HPDE6-E6E7 (cell line): Measurements from ENCODE around the gene ZNF747.

ENCODE experiments used
- DNase-seq: peaks from one replicate; pipeline ENCODE4 v3.0.0; 2011; ENCODE audit warnings: missing footprints; ENCODE audit errors: extremely low spot score

Gene ZNF747

GRCh38 chr16:30534368-30535105 lies at the start of gene ZNF747:
TSS of gene ZNF747 (minus strand) at chr16:30534858. CDS start at chr16:30534679, 179 bp downstream.
- peak; percentile 78 for DNase-seq

DNA sequence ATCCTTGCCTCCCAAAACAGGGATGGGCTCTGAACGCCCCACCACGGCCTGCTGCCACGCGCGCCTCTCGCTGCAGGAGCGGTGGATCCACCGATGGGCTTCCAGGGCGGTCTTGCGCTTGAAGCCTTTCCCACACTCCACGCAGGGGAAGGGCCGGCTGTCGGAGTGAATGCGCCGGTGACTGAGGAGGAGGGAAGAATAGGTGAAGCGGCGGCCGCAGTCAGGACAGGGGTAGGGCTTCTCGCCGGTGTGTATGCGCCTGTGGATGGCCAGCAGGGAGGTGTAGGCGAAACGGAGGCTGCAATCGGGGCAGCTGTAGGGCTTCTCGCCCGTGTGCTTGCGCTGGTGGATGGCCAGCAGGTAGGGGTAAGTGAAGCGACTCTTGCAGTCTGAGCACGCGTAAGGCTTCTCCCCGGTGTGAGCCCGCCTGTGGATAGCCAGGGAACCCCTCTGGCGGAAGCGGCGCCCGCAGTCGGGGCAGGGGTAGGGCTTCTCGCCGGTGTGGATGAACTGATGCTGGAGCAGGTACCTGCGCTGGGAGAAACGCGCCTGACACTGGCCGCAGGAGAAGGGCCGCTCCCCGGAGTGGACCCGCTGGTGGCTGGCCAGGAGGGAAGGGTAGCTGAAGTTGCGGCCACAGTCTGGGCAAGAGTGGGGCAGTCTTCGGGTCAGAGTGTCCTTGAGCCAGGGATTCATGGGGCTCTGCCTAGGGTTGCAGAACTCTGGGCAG lies 48.1 kb upstream of the ZNF747 start:
- DNase-seq = no peak

- no peak for DNase-seq
Observed at GRCh38 chr16:30581457-30581856, 46.8 kb upstream of the ZNF747 start.

GRCh38 chr16:30574678-30575077 lies 40.0 kb upstream of the ZNF747 start:
- DNase-seq = no peak

- DNase-seq = peak; percentile 91
Observed at GRCh38 chr16:30571445-30572322, 37.0 kb upstream of the ZNF747 start, which contains the start of gene ZNF688. TSS of gene ZNF688 (minus strand) at chr16:30571714. CDS start at chr16:30571629, 85 bp downstream.

DNA sequence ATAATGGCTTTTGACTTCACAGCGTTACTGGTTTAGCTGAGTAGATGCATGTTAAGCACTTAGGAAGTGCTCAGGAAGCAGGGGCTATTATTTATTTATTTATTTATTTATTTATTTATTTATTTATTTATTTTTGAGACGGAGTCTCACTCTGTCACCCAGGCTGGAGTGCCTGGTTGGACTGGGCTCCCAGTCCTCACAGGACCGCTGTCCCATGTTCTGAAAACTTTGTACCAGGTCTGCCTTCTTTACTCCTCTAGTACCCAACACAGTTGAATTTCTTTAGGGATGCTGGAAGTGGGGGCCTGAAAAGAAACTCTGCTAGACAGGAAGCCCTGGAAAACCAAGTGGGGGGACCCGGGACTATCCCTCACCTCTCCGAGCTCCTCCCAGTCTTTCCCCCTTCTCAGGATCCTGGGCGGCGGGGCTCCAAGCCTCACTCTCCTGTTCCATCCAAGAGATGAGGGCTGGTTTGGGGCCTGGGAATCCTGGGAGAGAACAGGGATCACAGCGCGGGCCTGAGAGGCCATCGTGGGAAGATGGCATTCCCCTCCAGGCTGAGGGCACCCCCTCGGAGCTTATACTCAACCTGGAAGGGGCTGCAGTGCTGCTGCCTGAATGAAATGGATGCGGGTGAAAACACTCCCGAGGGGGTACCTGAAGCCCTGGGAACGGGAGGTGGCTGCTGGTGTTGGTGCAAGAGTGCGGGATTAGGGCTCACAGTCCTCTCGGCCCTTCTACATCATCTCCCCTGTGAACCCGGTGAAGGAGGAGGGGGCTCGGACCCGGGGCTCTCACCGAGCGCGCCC lies 36.2 kb upstream of the ZNF747 start:
- no peak for DNase-seq

- no peak for DNase-seq
Observed at GRCh38 chr16:30569746-30570635, 35.3 kb upstream of the ZNF747 start.

- DNase-seq = no peak
Observed at GRCh38 chr16:30569281-30569680, 34.6 kb upstream of the ZNF747 start.

GRCh38 chr16:30567991-30568638 lies 33.5 kb upstream of the ZNF747 start:
- DNase-seq = peak; percentile 77

GRCh38 chr16:30567160-30567990 lies 32.7 kb upstream of the ZNF747 start:
- no peak for DNase-seq

DNA sequence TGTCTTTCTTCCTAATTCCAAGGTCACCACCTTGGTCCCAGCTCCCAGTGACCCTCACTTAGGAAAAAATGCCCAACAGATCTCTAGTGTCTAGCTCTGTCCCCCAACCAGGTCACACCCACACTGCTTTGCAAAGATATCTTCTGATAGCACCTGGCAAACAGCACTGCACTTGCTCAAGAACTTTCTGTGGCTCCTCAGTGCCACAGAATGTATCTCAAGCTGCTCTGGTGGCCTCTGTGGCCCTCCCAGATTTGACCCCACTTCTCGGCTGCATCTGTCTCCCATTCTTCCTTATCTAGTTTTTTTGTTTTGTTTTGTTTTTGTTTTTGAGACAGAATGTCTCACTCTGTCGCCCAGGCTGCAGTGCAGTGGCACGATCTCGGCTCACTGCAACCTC lies 31.9 kb upstream of the ZNF747 start:
- no peak for DNase-seq

DNA sequence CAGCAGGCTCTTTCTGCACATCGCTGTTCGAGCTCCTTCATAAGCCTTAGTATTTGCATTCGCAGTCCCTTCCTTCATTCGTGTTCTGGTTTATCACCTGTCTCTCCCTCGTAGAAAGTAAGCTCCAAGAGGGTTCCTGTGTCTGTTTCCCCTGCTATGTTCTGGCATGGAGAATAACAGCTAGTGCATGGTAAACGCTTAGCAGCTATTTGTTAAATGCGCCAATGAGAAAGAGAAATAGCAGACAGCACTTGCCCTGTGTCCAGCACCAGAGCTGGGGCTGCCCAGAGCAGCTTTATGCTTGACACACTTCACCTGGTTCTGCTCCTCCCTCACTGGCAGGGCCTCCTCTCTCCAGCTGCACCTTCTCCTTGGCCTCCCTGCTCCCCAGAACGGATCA lies 31.3 kb upstream of the ZNF747 start:
- DNase-seq = no peak

DNA sequence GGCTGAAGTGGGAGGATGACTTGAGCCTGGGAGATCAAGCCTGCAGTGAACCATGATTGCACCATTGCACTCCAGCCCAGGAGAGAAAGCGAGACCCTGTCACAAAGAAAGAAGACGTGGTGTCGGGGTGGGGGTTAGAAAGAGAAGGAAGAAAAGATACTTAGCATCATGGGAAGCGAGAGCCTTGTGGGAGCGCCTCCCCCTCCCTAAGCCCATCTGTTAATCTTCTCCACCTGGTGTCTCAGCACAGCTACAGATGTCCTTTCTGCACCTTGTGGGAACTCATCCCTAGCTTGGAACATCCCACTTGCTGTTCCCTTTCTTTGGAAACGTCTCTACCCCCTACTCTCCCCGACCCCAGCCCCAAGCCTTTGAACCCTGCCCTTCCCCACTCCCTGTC lies 30.9 kb upstream of the ZNF747 start:
- no peak for DNase-seq

DNA sequence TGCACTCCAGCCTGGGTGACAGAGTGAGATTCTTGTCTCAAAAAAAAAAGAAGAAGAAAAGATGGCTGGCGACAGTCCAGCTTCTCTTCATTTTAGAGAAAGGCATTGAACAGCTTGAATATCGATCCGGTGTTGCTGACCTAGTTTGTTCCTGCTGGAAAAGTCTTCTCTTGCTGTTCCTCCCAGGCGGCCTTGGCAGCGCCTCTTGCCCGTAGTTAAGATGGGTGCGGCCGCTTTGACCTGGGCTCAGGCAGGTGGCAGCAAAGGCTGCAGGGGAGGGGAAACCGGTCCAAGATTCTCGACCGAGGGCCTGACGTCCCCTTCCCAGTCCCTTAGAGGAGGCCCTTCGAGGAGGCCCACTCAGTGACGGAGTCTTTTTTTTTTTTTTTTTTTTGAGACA lies 27.4 kb upstream of the ZNF747 start:
- DNase-seq = no peak

GRCh38 chr16:30561089-30561816 lies 26.6 kb upstream of the ZNF747 start:
- no peak for DNase-seq

DNA sequence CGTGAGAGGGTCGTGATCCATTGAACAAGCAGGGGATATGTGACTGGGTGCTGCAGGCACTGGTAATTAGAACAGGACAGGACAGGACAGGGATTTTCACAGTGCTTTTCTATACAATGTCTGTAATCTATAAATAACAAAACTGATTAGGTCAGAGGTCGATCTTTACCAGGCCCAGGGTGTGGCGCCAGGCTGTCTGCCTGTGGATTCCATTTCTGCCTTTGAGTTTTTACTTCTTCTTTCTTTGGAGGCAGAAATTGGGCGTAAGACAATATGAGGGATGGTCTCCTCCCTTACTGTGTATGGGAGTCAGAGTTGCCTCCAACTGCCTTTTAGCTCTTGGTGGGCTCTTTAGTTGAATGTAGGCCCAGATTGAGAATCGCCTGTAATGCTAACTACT lies 25.0 kb upstream of the ZNF747 start:
- no peak for DNase-seq

DNA sequence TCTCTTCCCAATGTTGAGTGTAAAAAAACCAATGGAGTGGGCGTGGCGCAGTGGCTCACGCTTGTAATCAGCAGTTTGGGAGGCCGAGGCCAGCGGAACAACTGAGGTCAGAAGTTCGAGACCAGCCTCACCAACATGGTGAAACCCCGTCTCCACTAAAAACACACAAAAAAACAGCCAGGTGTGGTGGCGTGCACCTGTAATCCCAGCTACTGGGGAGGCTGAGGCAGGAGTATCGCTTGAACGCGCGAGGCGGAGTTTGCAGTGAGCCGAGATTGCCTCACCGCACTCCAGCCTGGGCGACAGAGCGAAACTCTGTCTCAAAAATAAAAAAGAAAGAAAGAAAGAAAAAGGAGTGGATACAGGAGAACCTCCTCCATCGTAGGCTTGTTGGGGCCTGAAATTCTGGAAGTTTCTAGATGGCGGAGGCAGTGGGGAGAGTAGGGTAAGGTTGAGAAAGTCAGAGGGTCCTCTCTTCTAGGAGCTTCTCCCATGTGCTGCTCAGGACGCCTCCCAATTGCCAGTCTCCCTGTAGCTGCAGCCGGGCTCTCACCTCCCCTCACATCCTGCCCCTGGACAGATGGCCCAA lies 24.2 kb upstream of the ZNF747 start:
- DNase-seq = no peak
